Suppressor macrophage treated with lipopolysaccharide for 1 hour (primary cell): ENCODE data around the gene USP24.
"Not testable (repeated sequence)": the region's sequence is repeated elsewhere in the genome, so short reads cannot be mapped to it uniquely, and the experiment has no call there.

Experiments used
- DNase-seq, 3 donors: peaks; one replicate each; pipeline ENCODE4 v3.0.0-alpha.2; 2020 to 2022

The USP24 gene

GRCh38 chr1:55117941-55118340, 97.2 kb downstream of the USP24 start:
- peak; percentile 31 to 81 (median 74) for DNase-seq

- DNase-seq = not testable (repeated sequence)
Measured at GRCh38 chr1:55109005-55109404, 106.2 kb downstream of the USP24 start.

DNA sequence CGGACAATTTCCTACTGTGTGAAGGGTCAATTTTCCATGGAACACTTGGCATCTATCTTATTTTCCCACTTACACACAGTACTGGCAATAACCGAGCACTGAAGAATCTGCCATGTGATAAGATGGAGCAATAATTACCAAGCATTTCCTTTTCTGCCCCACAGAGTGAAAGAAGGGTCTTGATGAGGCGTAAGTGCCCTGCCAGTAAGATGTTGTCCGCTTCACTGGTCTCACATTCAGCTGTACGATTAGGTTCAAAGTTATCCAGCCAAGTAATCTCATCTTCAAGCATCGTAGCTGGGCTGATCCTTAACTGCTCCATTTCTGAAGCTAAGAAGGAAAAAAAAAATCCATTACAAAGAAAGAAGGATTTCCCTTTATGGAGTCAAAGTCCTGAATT, 108.1 kb downstream of the USP24 start:
- DNase-seq = no peak

DNA sequence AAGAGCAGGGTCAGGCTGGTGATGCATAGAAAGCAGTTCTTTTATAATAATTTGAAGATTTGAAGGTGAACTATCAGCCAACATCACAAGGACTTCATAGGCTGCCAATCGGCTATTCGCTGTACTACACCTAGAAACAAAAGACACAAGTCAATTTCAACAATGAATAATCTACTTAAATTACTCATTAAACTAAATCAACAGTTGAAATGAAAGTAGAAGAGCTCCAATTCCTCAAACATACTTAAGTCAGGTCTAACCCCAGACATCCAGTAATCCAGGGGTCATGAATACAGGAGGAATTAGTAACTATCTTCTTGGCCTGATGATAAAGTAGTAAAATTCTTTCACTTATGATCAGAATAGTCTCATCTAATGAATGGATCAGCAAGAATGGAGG, 111.3 kb downstream of the USP24 start:
- DNase-seq = no peak

DNA sequence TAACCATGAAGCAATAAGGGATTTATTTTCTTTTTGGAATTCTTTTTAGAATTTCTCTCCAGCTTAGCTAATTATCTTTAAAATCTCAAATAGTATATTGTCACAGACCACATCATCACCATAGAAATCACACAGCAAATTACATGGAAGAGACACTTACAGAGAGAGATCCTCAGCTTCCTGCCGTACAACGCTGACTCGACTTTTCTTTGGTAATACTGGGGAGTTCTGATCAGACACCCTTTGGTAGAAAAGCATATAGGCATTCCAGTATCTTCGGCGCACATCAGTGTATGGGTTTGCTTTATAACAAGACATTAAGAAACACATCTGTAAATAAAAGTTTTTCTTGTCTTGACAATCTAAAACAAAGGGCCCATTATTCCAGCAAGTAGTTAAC, 120.1 kb downstream of the USP24 start:
- DNase-seq = no peak

DNA sequence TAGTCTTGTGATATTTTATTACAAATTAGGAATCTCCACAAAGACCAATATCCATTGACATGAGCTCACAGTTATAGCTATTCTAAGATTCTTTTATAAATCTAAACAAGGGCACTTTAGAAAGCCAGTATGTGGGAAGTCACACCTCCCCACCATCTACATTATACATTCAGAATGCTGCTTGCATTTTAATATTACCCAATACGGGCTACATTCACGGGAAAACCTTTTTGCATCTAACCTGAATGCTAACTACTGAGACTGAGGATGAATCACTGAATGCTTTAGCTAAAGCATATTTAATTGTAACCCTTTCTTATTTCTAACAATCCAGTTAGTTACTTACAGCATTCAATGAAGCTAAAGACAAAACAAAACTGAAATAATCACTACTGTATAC, 122.7 kb downstream of the USP24 start:
- no peak for DNase-seq

GRCh38 chr1:55089683-55090082, 125.5 kb downstream of the USP24 start:
- no peak for DNase-seq

GRCh38 chr1:55088413-55088812, 126.8 kb downstream of the USP24 start:
- no peak for DNase-seq

- DNase-seq = no peak
Measured at GRCh38 chr1:55087439-55087838, 127.7 kb downstream of the USP24 start.

DNA sequence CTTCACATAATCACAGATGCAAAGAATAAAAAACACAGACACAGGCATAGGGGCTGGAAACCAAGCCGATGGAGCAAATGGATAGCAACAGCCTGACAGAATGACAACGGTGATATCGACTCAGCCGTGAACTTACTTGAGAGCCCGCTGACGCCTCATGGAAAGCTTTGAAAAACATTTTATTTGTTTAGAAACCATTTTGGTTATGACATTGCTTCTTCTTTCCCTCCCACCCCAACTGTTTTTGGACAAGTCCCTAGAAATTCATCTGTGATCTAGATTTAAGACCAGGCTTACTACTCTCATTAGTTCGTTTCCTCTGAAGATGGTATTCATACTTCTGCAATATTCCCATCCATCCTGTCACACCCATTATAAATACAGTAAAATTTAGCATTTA, 130.9 kb downstream of the USP24 start:
- no peak for DNase-seq

DNA sequence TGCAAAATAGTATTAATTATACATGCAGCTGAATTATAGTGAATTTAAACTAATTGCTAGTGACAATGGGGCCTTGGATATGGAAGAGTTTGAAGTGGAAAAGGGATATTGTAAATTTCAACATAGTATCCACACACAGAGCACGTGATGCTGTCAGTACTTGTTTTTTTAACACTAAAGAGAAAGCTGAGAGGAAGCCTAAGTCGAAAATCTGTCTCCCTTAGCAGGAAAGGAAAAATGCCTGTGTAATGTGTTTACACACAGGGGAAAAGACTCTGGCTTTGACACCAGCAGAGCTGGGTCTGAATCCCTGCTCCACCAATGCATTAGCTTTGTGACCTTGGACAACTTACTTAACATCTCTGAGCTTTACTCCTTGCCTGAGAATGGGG, 133.3 kb downstream of the USP24 start:
- DNase-seq = no peak

GRCh38 chr1:55081188-55081904, 133.8 kb downstream of the USP24 start:
- no peak for DNase-seq

GRCh38 chr1:55079651-55080050, 135.5 kb downstream of the USP24 start:
- DNase-seq = no peak

DNA sequence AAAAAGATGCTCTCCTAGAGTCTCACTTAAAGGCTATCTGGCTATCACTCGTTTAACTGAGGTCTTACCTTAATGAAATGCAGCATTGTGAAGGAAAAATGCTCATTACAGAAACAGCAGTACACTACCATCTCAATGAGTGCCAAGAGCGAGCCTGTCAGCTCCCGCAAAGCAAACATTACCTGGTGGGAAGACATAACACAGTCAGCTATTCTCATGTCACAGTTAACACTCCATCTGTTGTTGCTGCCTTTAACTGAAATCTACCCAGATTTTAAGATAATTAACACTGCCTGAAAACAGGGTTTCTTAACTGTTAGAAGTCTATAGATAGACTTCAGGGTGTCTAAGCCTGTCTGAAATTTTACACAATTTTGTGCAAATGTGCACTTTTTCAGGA, 136.7 kb downstream of the USP24 start:
- no peak for DNase-seq

DNA sequence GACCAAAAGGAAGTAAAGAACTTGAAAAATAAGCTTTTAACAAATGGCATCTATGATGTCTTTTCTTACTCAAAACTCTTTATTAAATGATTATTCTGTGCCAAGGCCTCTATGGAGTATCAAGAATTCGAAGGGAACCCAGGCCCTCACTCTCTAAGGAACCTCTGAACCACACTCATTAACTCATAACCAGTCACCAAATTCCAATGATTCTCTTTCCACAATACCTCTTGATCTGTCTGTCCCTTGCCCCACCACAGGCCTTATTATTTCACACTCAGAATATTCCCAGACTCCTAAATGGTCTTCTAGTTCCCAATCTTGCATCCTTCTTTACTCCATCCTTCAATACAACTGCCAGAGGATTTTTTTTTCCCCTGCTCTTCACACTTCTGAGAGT, 138.8 kb downstream of the USP24 start:
- no peak for DNase-seq

DNA sequence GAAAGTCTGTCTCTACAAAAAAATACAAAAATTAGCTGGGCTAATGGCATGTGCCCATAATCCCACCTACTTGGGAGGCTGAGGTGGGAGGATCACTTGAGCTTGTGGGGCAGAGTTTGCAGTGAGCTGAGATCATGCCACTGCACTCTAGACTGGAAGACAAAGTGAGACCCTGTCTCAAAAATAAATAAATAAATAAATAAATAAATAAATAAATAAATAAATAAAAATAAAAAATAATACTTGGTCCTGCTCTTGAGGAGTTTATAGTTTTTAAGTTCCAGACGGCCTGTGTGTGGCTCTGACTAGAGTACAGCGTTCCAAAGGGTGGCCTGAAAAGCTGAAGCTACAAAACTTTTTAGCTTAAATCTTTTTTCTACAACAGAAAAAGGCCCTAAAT, 140.7 kb downstream of the USP24 start:
- no peak for DNase-seq

- no peak for DNase-seq
Measured at GRCh38 chr1:55073187-55073916, 141.8 kb downstream of the USP24 start.

GRCh38 chr1:55071477-55071876, 143.7 kb downstream of the USP24 start:
- peak in 2 of 3 donors; percentile 22 to 25 for DNase-seq

- DNase-seq = no peak
Measured at GRCh38 chr1:55070293-55071164, 144.6 kb downstream of the USP24 start.

DNA sequence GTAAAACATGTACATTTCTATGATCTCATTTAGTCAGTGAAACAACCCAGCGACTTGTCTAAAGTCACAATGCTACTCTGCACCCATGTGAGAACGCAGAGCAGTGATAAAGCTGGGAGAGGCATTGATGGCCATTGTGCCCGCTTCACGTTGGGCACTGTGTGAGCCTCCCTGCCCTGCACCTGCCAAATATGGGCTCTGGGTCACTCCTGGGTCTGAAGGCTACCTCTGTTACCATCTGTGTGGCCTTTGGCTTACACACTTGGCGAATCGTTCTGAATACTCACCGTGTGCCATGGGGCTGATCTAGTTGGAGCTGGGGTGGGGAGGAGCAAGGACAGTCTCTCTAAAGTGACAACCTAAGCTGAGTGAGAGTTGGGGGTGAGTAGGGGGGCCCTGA, 145.9 kb downstream of the USP24 start:
- DNase-seq = no peak

DNA sequence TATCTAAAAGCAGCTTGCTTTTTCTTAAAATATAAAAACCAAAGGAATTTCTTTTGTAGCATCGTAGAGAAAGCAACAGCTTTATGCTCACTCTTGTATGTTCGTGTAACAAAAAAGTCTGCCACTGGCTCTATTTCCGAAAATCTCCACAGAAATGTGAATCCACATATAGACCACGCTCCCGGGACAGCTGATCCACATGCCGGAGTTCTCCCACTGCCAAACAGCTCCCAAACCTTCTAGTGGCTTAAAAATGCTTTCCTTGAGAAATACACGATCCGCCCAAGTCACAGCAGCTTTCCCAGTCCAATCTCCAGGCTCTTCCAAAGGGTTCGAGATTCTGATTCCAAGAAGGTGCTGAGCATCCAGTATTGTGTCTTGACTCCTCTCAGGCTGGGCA, 146.5 kb downstream of the USP24 start:
- DNase-seq = no peak

DNA sequence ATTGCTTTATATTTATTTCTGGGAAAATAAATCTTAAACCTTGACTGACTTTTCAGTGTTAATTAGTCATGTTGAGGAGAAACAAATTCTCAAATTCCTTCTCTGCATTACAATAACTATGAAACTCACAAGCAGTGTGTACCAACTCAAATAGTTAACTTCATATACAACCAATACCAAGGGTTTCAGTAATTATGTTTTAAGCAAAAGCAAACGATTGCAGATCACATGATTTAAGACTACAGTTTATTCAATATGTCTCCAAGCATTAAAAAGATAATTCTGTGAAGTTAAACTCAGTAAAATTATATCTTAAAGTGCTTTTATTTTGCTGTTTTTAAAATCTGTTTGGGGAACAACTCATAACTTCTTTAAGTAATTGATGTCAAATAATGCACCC, 147.2 kb downstream of the USP24 start:
- no peak for DNase-seq

GRCh38 chr1:55067022-55067778, 148.0 kb downstream of the USP24 start:
- DNase-seq = no peak
